B cell (primary cell): ENCODE data around the gene CCDC24.

Experiments
- EZH2 ChIP-seq: IDR thresholded peaks from 2 replicates; pipeline ENCODE4 v1.6.1; 2012; ENCODE audit warnings: borderline replicate concordance, low read depth, mild to moderate bottlenecking, moderate library complexity, low read length; ENCODE audit not compliant: insufficient read depth, poor library complexity, severe bottlenecking
- TF ChIP-seq, protein P1 (sequence below): fragments of 200-600 bp; IDR thresholded peaks from one replicate; pipeline ENCODE4 v1.8.0; 2022; ENCODE audit warnings: antibody characterized with exemption, mild to moderate bottlenecking

DNA sequence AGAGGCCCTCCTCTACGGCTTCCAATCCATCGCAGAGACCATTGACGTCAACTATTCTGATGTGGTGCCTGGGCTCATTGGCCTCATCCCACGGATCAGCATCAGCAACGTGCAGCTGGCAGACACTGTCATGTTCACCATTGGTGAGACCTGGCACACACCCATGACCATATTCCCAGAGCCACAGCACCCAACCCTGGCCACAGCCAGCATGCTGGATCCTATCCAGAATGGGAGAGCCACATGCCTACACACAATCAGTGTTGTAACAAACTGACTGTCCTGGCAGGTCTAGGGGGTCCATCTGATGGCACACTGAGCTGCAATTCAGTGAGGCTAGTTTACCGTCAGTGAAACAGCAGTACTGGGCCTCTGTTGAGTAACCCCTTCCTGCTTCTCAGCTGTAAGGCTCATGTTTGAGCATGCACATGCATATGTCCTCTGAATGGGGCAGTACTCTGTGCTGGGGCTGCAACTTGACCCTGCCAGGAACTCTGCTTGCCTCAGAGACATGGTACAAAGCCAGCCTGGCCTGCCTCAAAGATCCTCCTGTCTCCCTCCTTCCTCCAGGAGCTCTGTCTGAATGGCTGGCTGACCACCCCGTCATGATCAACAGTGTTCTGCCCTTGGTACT, 33.9 kb upstream of the CCDC24 start:
- TF ChIP-seq, protein P1, sequence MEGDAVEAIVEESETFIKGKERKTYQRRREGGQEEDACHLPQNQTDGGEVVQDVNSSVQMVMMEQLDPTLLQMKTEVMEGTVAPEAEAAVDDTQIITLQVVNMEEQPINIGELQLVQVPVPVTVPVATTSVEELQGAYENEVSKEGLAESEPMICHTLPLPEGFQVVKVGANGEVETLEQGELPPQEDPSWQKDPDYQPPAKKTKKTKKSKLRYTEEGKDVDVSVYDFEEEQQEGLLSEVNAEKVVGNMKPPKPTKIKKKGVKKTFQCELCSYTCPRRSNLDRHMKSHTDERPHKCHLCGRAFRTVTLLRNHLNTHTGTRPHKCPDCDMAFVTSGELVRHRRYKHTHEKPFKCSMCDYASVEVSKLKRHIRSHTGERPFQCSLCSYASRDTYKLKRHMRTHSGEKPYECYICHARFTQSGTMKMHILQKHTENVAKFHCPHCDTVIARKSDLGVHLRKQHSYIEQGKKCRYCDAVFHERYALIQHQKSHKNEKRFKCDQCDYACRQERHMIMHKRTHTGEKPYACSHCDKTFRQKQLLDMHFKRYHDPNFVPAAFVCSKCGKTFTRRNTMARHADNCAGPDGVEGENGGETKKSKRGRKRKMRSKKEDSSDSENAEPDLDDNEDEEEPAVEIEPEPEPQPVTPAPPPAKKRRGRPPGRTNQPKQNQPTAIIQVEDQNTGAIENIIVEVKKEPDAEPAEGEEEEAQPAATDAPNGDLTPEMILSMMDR = no peak
- TF ChIP-seq EZH2 = no peak
